Measurements from ENCODE around the gene CUTA. TPM values are rescaled to one million over a fixed set of nuclear protein-coding genes. Genes with fewer than 3 reads are reported as not detected.

Gene CUTA
- total and polyA plus RNA-seq, 3 donors from 2014 or later = 132 to 146 (median 139) TPM

- H3K4me1 ChIP-seq = peaks cover 45% of the 10 kb centered on the region
- DNase-seq = no peak
- 44 to 51% methylated on average over 12 of the region's 12 CpGs for WGBS, 2 donors
- peak overlapping the region in 1 of 2 donors; percentile 91 for H3K27ac ChIP-seq
- H3K27me3 ChIP-seq = no peaks in the 10 kb centered on the region
- TF ChIP-seq CTCF (IDR thresholded peaks at IDR 0.05) = no peak
- no peak for TF ChIP-seq POLR2A (IDR thresholded peaks at IDR 0.05)
- H3K4me3 ChIP-seq = peak overlapping the region in 1 of 2 donors; percentile 86
- intact Hi-C loops (cut with DNase I; ENCODE audit: low total_unique reads) = loop anchor here (10.0 kb wide), 1 partner anchor 102 kb away; the partner anchor contains the start of genes TAPBP and ZBTB22
- H3K9me3 ChIP-seq = no peaks in the 10 kb centered on the region
- no peaks in the 10 kb centered on the region for H3K36me3 ChIP-seq (ENCODE audit: low read depth, missing control alignments)
Measured at GRCh38 chr6:33416386-33417127, 1.4 kb downstream of the CUTA start.

GRCh38 chr6:33415831-33416230, 2.1 kb downstream of the CUTA start:
- no peak overlapping the region for H3K27ac ChIP-seq
- H3K4me1 ChIP-seq = peaks cover 45% of the 10 kb centered on the region

GRCh38 chr6:33414592-33415271, 3.2 kb downstream of the CUTA start:
- H3K36me3 ChIP-seq (ENCODE audit: low read depth, missing control alignments) = no peaks in the 10 kb centered on the region
- 69 to 77% methylated on average over 9 to 12 of the region's 12 CpGs for WGBS, 2 donors
- H3K4me3 ChIP-seq = no peak overlapping the region
- no peak for TF ChIP-seq POLR2A (IDR thresholded peaks at IDR 0.05)
- TF ChIP-seq CTCF (IDR thresholded peaks at IDR 0.05) = no peak
- no peaks in the 10 kb centered on the region for H3K9me3 ChIP-seq
- no peaks in the 10 kb centered on the region for H3K27me3 ChIP-seq
- DNase-seq = no peak
- intact Hi-C loops (cut with DNase I; ENCODE audit: low total_unique reads) = loop anchor here (10.0 kb wide), 1 partner anchor 100 kb away; the partner anchor contains the start of genes TAPBP and ZBTB22
- no peak overlapping the region for H3K27ac ChIP-seq
- H3K4me1 ChIP-seq = peaks cover 44% of the 10 kb centered on the region

More at GRCh38 chr6:33415831-33416230, 2.1 kb downstream of the CUTA start:
- intact Hi-C loops (cut with DNase I; ENCODE audit: low total_unique reads) = loop anchor here (10.0 kb wide), 1 partner anchor 101 kb away; the partner anchor contains the start of genes TAPBP and ZBTB22
- Histone ChIP-seq H3K27me3 (no peaks in the 10 kb centered on the region), H3K36me3 (ENCODE audit: low read depth, missing control alignments) (no peaks in the 10 kb centered on the region), H3K4me3 (no peak overlapping the region), H3K9me3 (no peaks in the 10 kb centered on the region)
- TF ChIP-seq CTCF (IDR thresholded peaks at IDR 0.05) = no peak
- no peak for TF ChIP-seq POLR2A (IDR thresholded peaks at IDR 0.05)
- WGBS, 2 donors = 69 to 75% methylated on average over 8 to 9 of the region's 9 CpGs
- DNase-seq = no peak

- Histone ChIP-seq H3K27me3 (no peaks in the 10 kb centered on the region), H3K27ac (no peak overlapping the region), H3K4me1 (peaks cover 36% of the 10 kb centered on the region), H3K4me3 (no peak overlapping the region), H3K9me3 (no peaks in the 10 kb centered on the region), H3K36me3 (ENCODE audit: low read depth, missing control alignments) (no peaks in the 10 kb centered on the region)
- 86 to 88% methylated on average over 14 of the region's 14 CpGs for WGBS, 2 donors
- TF ChIP-seq CTCF (IDR thresholded peaks at IDR 0.05) = no peak
- TF ChIP-seq POLR2A (IDR thresholded peaks at IDR 0.05) = no peak
- no peak for DNase-seq
- intact Hi-C loops (cut with DNase I; ENCODE audit: low total_unique reads) = loop anchor here (10.0 kb wide), 1 partner anchor 99 kb away; the partner anchor contains the start of genes TAPBP and ZBTB22
Measured at GRCh38 chr6:33413241-33414120, 4.4 kb downstream of the CUTA start.

Data from testis (tissue), 3 donors.